Measurements from ENCODE around the gene C6orf15. TPM values are rescaled to one million over a fixed set of nuclear protein-coding genes. Genes with fewer than 3 reads are reported as not detected.

Gene C6orf15
- total RNA-seq, 1 experiment from 2014 or later, result not detected

DNA sequence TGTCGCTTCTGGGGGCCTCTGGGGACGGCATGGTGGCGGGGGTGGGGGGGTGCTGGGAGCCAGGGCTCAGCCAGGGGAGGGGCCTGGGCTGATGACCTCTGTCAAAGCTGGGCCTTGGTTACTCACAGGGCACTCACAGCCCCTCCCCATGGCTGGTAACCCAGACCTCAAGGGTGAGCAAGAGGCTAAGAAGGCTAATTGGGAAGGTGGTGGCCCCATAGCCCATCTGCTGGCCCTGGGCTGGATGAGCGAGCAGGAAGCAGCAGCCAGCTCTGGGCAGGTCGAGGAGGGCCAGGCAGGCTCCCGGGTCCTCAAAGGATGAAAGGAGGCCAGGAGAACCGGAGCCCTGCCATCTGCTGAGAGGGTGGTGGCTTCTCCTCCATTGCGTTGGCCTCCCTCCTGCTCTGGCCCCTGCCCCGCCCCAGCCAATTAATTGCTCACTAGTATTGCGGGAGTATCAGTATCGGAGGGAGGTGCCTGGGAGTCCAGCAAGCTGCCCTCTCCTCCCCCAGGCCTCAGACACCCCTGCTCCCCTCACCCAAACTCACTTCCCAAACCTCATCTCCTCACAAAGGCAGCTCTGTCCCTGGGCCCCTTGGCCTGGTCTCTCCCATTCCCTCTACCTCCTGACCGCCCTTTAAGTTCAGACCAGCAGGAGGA lies 8.9 kb upstream of the C6orf15 start:
- no peak overlapping the region for H3K4me3 ChIP-seq (replicated peaks in 1 of 2; ENCODE audit: low read depth in 1 of 2, low read length in 2 of 2)
- no peaks in the 10 kb centered on the region for H3K36me3 ChIP-seq (ENCODE audit: control insufficient read depth in 1 of 2, insufficient read depth in 2 of 2, low read length in 2 of 2)
- ChIA-PET RAD21 (ENCODE audit: low non-redundant PET in 1 of 2, low total read pairs in 2 of 2, uncharacterized antibody in 2 of 2, unreplicated experiment in 2 of 2) (no interaction called here), POLR2A (no interaction called here), CTCF (no interaction called here)
- H3K9me3 ChIP-seq (ENCODE audit: control insufficient read depth in 1 of 2, insufficient read depth in 1 of 2, low read depth in 1 of 2, low read length in 2 of 2), result no peaks in the 10 kb centered on the region
- intact Hi-C loops (cut with micrococcal nuclease), result no loop called here
- H3K4me2 ChIP-seq (ENCODE audit: low read length), result 0 out of 2 replicates have a peak overlapping the region, but pooled peaks have one; percentile 3
- TF ChIP-seq SIN3A (IDR thresholded peaks at IDR 0.05; ENCODE audit: low read depth), result no peak
- no peak for TF ChIP-seq EGR1 (IDR thresholded peaks at IDR 0.05; ENCODE audit: low read depth)
- TF ChIP-seq TCF7L2 (IDR thresholded peaks at IDR 0.05; ENCODE audit: borderline replicate concordance, extremely low read depth, insufficient read depth, insufficient read length), result no peak
- TF ChIP-seq EZH2 (IDR thresholded peaks at IDR 0.05), result no peak
- TF ChIP-seq ZFX (IDR thresholded peaks at IDR 0.05), result no peak
- TF ChIP-seq JUND (IDR thresholded peaks at IDR 0.05), result no peak
- no peak for TF ChIP-seq ELF1 (IDR thresholded peaks at IDR 0.05; ENCODE audit: borderline replicate concordance, low read depth)
- TF ChIP-seq SRF (IDR thresholded peaks at IDR 0.05; ENCODE audit: low read depth), result no peak
- TF ChIP-seq POLR2A (IDR thresholded peaks at IDR 0.05; ENCODE audit: borderline replicate concordance, extremely low read depth, insufficient read depth, insufficient read length), result no peak
- TF ChIP-seq, protein P1, sequence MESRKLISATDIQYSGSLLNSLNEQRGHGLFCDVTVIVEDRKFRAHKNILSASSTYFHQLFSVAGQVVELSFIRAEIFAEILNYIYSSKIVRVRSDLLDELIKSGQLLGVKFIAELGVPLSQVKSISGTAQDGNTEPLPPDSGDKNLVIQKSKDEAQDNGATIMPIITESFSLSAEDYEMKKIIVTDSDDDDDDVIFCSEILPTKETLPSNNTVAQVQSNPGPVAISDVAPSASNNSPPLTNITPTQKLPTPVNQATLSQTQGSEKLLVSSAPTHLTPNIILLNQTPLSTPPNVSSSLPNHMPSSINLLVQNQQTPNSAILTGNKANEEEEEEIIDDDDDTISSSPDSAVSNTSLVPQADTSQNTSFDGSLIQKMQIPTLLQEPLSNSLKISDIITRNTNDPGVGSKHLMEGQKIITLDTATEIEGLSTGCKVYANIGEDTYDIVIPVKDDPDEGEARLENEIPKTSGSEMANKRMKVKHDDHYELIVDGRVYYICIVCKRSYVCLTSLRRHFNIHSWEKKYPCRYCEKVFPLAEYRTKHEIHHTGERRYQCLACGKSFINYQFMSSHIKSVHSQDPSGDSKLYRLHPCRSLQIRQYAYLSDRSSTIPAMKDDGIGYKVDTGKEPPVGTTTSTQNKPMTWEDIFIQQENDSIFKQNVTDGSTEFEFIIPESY (IDR thresholded peaks at IDR 0.05; ENCODE audit: extremely low read depth, insufficient replicate concordance, low read length), result no peak
- TF ChIP-seq, protein P2, sequence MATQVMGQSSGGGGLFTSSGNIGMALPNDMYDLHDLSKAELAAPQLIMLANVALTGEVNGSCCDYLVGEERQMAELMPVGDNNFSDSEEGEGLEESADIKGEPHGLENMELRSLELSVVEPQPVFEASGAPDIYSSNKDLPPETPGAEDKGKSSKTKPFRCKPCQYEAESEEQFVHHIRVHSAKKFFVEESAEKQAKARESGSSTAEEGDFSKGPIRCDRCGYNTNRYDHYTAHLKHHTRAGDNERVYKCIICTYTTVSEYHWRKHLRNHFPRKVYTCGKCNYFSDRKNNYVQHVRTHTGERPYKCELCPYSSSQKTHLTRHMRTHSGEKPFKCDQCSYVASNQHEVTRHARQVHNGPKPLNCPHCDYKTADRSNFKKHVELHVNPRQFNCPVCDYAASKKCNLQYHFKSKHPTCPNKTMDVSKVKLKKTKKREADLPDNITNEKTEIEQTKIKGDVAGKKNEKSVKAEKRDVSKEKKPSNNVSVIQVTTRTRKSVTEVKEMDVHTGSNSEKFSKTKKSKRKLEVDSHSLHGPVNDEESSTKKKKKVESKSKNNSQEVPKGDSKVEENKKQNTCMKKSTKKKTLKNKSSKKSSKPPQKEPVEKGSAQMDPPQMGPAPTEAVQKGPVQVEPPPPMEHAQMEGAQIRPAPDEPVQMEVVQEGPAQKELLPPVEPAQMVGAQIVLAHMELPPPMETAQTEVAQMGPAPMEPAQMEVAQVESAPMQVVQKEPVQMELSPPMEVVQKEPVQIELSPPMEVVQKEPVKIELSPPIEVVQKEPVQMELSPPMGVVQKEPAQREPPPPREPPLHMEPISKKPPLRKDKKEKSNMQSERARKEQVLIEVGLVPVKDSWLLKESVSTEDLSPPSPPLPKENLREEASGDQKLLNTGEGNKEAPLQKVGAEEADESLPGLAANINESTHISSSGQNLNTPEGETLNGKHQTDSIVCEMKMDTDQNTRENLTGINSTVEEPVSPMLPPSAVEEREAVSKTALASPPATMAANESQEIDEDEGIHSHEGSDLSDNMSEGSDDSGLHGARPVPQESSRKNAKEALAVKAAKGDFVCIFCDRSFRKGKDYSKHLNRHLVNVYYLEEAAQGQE (IDR thresholded peaks at IDR 0.05; ENCODE audit: low read depth), result no peak
- TF ChIP-seq, protein P3, sequence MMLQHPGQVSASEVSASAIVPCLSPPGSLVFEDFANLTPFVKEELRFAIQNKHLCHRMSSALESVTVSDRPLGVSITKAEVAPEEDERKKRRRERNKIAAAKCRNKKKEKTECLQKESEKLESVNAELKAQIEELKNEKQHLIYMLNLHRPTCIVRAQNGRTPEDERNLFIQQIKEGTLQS (IDR thresholded peaks at IDR 0.05), result no peak
- no peak for TF ChIP-seq SP1 (IDR thresholded peaks at IDR 0.05; ENCODE audit: low read depth)
- H3K9ac ChIP-seq (ENCODE audit: low read length), result no peak overlapping the region
- no peak overlapping the region for H3K27ac ChIP-seq (ENCODE audit: low read depth, low read length)
- peaks cover 41 to 52% of the 10 kb centered on the region in 2 experiments for H3K4me1 ChIP-seq (ENCODE audit: control insufficient read depth in 1 of 2, insufficient read depth in 2 of 2, low read length in 2 of 2)
- no peak overlapping the region for H2AFZ ChIP-seq (ENCODE audit: low read depth, low read length, poor library complexity, severe bottlenecking)
- no peak for ATAC-seq
- BruUV-seq (replicated peaks), result no TSS peak
- H3K9me2 ChIP-seq (ENCODE audit: insufficient read depth), result no peaks in the 10 kb centered on the region
- H3K27me3 ChIP-seq (ENCODE audit: insufficient read depth, low read length), result no peaks in the 10 kb centered on the region
- H3K79me2 ChIP-seq (ENCODE audit: insufficient read depth, low read length), result peaks cover 2% of the 10 kb centered on the region; the same call in 1 of the 2 replicates
- no peak for DNase-seq (ENCODE audit: low read depth, low spot score)
- H4K20me1 ChIP-seq (ENCODE audit: insufficient read depth), result no peaks in the 10 kb centered on the region
